GM18907 (cell line): ENCODE results near the gene VPS13A.

ENCODE experiments used
- ATAC-seq: cut with Tn5 transposase; IDR thresholded peaks from one replicate; pipeline ENCODE4 v1.9.1; 2021; ENCODE audit warnings: mild to moderate bottlenecking, moderate library complexity; ENCODE audit not compliant: unreplicated experiment

The VPS13A gene

GRCh38 chr9:77454663-77455062, 277.3 kb downstream of the VPS13A start:
- no peak for ATAC-seq

DNA sequence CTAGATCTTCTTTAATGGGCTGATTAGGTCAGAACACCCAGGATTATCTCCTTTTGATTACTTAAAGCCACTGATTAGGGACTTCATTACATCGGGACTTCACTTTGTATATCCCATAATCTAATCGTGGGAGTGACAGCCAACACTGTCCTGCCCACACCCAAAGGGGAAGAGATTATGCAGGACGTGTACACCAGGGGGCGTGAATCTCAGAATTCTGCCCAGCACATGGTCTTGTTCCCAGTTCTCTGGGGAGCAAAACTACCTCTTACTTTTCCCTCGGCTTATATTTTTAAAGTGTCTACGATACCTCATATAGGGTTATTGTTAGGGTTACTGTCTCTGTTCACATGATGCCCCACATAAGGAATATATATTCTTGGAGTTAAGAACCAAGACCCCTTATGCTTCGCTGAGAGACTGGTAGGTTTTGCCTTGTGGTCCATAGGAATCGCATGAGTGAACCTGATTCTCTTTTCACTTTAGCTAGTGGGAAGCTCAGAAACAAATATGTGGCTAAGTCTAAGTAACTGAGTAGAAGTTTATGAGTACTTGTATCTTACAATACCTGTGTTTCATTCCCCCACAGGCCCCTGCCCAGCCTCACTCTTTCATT, 278.1 kb downstream of the VPS13A start:
- peak; percentile 32 for ATAC-seq

GRCh38 chr9:77456829-77457437, 279.6 kb downstream of the VPS13A start:
- peak; percentile 84 for ATAC-seq

- peak; percentile 92 for ATAC-seq
Measured at GRCh38 chr9:77457916-77458592, 280.7 kb downstream of the VPS13A start.

- ATAC-seq = no peak
Measured at GRCh38 chr9:77460938-77461337, 283.6 kb downstream of the VPS13A start.

GRCh38 chr9:77462066-77462465, 284.7 kb downstream of the VPS13A start:
- ATAC-seq = no peak

DNA sequence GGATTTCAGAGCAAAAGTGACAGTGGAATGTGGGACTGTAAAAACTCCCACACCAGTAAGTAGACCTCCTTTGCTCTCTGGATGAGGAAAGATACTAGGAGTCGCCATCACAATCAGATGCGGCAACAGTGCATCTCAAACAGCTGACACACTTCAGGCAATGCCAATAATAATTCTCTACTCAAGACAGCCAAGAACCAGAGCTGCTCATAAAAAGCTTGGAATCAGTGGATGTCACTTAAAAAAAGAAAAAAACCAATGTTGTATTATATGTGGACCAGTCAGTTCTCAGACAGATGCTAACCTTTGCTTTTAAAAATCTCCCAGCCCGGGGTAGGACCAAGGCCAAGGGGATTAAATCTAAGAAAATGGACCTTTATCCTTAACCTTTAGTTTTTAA, 285.8 kb downstream of the VPS13A start:
- no peak for ATAC-seq

- no peak for ATAC-seq
Measured at GRCh38 chr9:77464661-77465060, 287.3 kb downstream of the VPS13A start.

DNA sequence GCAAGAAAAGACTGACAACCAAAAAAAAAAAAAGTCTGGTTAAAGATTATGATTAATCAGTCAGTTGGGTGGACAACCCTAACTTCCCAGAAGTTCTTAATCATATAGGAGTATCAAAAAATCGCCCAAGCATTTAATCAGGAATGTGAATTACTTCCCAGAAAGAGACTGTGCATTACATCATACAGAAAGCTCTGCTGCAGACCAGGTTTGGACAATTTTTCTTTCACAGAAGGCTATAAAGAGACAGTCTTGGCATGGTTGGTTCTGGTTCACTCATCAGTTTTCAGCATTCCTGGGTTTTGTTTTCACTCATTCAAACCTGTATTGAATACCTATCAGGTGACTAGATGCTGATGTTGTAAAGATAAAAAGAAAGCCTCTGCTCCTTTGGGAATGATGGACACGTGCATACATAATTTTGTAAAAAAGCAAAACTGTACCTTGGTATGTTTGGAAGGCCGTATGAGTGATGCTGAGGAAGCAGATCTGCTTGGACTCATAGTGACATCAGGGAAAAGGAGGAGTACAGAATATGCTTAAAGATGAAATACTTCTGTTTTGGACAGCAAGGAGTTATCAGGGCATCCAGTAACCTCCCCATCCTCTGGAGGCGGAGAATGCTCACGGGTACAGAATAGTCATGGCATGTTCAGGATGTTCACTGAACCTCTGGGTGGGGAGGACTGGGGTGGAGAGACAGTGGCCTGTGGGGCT, 292.3 kb downstream of the VPS13A start:
- ATAC-seq = no peak
